M059J (cell line): Measurements from ENCODE around the gene VEZT. TPM values are rescaled to one million over a fixed set of nuclear protein-coding genes. Genes with fewer than 3 reads are reported as not detected.
"Not testable (repeated sequence)": the region's sequence is repeated elsewhere in the genome, so short reads cannot be mapped to it uniquely, and the experiment has no call there.

ENCODE experiments used
- DNase-seq: peaks from one replicate; pipeline ENCODE4 v3.0.0-alpha.2; 2012; ENCODE audit warnings: low read depth
- total RNA-seq: library from RNA; depleted of rRNA; stranded (reverse); fragments of >200 nt; shearing (Covaris generic); gene quantifications from 2 replicates; pipeline ENCODE4 v1.2.3, GENCODE V29; 2014

VEZT gene
- total RNA-seq, 1 experiment from 2014 or later = 52.6 TPM

DNA sequence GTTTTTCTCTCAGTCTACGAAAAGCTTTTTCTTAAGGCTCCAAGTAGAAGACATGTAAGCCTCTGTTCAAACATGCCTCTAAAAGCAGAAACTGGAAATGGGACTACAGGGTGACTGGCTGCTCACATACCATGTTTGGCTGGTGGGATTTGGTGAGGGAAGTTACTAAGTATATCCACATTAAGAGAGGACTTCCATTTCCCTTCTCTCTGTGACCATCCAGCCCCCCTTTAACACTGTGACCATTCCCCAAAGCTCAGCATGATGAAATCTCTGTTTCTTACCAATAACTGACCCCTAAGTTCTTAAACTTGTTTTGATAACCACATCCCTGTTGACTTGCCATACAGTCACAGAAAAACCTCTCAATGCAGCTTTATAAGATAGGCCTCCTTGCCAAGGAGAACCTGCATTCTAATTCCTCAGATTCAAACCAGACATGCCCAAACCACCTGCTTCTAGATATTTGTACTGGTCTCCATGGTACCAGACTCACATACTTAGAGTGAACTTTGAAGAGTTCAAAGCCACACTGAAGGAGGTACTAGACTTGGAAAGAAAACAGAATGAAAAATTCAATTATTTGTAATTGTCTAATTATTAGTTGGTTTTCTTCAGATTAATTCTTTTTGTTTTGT, 102.2 kb downstream of the VEZT start:
- peak; percentile 54 for DNase-seq

DNA sequence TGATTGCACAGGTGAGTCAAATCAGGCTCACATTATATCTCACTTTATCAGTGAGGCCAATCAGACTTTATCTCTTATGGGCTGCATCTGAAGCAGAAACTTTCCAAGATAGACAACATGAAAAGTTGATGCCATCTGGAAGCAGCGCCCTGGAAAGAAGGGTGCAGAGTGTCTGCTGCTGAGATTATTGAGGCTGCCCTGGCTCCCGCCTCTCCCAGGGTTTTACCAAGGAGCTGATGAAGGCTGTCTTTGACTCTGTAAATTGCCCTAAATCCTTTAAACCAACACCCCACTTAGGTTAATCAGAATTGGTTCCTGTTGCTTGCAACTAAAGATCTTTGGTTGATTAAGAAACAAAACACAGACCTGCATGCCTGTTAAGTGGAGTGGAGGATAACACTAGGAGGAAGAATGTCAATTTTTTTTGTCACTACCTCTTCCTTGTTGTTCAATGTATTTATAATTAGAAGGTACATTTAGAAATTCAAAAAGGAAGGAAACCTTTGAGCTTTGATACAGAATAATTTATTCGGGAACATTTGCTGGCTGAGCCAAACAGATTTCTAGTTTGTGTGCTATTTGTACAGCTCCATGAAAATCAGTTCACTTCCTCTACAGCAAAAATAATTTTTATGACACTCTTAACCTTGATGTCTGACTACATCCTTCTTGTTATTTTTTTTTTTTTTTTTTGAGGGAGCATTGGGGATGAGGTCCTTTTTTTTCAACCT, 104.1 kb downstream of the VEZT start:
- no peak for DNase-seq

DNA sequence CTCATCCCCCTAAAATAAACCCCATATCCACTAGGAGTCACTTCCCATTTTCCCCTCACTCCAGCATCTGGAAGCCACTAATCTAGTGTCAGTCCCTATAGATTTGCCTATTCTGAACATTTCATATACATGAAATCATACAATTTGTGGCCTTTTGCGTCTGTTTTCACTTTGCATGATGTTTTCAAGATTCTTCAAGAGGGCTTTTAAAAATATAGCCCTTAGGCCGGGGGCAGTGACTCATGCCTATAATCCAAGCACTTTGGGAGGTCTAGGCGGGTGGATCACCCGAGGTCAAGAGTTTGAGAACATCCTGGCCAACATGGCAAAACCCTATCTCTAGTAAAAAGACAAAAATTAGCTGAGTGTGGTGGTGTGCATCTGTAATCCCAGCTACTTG, 104.7 kb downstream of the VEZT start:
- DNase-seq = peak; percentile 70

DNA sequence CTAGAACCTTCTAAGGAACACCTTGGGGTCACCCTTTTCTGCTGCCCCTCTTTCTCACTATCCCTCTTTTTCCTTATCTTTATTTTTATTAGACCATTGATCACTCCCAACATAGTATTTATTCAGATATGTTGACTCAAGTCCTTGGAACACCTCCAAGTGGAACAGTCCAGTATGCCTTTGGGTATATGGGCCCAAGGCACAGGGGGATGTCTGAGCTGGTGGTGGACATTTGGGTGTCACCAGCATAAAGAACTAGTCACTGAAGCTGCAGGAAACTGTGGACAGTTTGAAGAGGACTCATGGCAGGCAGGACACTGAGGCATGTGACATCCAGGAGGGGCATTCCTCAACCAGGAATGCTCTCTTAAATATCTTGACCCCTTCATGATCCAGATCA, 105.6 kb downstream of the VEZT start:
- DNase-seq = peak; percentile 31

DNA sequence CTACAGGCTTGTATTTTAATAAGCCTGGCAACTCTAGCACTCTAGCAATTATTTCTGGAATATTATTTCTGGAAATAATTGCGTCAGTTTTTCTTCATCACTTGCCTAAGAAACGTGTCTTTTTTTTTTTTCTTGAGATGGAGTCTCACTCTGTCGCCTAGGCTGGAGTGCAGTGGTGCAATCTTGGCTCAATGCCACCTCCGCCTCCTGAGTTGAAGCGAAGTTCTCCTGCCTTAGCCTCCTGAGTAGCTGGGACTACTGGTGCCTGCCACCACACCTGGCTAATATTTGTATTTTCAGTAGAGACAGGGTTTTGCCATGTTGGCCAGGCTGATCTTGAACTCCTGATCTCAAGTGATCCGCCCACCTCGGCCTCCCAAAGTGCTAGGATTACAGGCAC, 106.6 kb downstream of the VEZT start:
- not testable (repeated sequence) for DNase-seq

DNA sequence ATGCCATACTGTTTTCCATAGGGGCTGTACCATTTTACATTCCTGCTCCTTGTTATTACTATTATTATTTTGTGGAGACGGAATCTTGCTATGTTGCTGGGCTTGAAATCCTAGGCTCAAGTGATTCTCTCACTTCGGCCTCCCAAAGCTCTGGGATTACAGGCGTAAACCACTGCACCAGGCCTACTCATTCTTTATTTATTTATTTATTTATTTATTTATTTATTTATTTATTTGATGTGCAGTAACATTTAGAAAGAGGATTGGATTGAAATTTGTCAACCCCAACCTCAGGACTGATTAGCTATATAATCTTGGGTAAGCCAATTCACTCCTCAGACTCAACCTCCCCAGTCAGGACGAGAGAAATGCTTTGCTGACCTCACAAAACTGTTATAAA, 107.9 kb downstream of the VEZT start:
- no peak for DNase-seq

DNA sequence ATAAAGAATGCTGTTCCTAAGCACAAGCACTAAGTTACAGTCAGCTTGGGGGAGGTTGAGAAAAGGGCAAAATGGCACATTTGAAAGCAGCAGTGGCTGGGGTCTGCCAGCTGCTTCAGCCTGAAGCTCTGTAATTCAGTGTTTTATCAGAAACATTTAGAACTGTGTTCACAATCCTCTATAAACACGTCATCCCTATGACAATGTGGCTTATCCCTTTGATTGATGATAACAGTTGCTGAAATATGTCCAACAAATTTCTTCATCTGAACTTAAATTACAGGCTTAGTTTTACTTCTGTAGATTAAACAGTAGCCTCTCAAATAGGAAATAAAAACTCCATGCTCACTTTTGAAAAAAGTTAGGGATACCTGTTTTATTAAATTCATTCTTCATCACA, 108.8 kb downstream of the VEZT start:
- peak; percentile 58 for DNase-seq

DNA sequence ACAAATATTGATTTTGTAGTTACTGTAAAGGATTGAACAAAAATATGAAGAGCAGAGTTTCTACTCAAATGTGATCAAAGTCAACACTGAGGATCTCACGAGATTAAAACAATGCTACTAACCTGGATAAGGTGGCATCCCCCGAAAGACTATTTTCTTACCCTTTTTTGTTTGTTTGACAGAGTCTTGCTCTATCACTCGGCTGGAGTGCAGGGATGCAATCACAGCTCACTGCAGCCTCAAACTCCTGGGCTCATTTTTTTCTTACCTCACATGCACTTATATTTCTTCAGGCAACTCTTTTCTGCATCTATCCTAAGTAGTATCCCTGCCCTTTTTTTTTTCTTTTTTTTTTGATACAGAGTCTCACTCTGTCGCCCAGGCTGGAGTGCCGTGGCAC, 109.2 kb downstream of the VEZT start:
- DNase-seq = no peak

DNA sequence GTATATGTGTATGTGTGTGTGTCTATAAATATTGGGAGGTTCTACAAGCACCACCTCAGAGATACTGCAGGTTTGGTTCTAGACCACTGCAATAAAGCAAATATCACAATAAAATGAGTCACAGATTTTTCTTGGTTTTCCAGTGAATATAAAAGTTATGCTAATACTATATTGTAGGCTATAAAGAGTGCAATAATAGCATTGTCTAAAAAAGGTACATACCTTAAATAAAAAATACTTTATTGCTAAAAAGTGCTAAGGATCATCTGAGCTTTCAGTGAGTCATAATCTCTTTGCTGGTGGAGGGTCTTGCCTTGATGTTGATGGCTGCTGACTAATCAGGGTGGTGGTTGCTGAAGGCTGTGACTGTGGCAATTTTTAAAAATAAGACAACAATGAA, 111.1 kb downstream of the VEZT start:
- DNase-seq = peak; percentile 46

DNA sequence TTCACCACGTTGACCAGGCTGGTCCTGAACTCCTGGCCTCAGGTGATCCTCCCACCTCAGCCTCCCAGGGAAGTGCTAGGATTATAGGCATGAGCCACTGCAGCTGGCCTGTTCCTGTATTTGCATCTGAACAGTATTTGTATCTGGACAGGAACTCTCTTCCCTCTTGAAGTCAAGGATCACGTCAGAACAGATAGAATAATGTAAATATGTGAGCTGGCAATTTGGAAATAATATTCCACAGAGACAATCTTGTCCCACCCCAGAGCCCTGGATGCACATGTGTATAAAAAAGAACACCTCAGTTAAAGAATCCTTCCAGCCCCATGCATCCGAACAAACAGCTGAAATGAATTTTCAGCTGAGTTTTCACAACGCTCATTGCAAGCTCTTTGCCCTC, 118.3 kb downstream of the VEZT start:
- DNase-seq = no peak

DNA sequence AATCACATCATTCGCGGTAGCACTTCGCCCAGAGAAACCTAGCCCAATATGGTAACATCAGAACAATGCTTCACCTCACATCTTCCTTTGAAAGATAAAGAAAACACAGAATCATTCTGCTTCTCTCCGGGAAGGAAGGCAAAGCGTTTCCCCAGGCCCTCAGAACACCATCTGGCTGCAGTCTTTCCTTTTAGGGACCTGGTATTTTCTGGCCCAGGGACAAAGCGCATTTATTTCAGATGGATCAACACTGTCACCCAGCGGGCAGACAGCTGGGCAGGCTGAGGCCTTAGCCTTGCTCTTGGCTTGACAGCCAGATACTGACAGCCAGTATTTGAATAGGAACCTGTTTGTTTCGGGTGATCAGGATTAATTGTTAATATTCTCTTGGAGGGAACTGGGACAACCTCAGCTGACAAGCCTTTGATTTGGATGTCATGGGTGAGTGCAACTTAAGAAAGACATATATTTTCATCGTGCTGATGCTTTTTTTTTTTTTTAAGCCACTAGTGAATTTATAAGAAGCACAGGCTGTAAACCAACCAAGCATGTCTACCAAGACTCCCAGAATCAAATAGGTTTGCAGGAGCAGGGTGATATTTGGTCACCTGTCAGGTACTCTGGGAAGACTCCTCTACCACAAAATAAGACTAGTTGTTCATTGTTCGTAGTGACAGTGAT, 118.9 kb downstream of the VEZT start:
- peak; percentile 74 for DNase-seq

DNA sequence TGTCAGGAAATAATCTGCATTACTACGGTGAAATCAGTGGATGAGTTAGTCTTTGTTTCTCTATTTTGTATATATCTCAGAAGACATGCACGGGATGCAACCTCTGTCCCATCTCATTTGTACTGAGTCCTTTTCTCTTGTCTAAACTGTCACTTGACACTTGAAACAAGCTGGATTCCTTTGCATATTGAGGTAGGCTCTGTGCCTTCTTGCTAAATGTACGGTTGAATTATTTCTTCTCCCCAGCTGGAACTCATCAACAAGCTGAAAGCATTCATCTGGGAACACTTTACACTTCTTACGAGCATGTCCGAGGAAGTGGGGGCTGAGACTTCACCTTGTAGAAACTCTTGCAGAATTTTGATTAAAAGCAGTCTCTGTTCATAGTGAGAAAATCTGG, 119.5 kb downstream of the VEZT start:
- no peak for DNase-seq

DNA sequence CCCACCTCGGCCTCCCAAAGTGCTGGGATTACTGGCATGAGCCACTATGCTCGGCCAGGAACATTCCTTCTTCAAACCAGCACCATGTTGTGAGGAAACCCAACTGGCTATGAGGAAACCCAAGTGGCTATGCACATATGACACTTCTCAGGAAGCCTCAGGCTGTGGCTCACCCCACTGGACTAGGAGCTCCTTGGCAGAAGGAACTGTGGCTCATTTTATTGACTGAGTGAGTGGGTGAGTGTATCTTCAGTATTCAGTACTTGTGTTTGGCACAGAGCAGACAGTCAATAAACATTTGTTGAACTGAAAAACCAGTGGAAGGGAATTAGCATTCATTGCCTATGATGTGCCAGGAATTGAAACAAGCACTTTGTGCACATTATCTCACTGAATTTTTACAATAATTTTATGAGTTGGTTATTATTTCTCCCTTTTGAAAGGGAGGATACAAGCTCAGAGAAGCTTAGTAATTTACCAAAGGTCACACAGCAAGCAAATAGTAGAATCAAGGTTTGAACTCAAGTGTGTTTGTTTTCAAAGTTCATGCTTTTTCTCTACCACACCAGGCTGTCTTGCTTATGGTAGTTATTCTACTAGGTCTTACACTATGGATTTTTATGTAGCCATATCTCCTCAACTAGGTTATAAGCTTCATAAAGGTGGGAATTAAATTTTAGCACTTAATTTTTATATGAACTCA, 121.6 kb downstream of the VEZT start:
- peak; percentile 54 for DNase-seq

DNA sequence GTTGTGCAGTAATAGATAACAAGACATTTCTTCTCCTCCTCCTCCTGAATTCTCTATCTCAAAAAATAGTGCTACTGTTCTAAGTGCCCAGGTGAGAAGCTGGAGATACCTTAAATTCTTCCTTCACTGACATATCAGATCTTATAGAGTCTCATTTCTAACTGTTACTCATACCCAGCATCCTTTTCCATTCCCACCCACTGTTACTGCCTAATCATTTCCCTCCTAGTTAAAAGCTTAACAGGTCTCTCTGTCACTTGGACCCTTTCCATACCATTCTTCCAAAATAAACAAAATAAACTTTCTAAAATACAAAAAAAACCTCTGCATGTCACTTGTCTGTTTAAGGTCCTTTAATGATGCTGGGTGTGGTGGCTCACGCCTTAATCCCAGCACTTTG, 124.4 kb downstream of the VEZT start:
- DNase-seq = no peak

DNA sequence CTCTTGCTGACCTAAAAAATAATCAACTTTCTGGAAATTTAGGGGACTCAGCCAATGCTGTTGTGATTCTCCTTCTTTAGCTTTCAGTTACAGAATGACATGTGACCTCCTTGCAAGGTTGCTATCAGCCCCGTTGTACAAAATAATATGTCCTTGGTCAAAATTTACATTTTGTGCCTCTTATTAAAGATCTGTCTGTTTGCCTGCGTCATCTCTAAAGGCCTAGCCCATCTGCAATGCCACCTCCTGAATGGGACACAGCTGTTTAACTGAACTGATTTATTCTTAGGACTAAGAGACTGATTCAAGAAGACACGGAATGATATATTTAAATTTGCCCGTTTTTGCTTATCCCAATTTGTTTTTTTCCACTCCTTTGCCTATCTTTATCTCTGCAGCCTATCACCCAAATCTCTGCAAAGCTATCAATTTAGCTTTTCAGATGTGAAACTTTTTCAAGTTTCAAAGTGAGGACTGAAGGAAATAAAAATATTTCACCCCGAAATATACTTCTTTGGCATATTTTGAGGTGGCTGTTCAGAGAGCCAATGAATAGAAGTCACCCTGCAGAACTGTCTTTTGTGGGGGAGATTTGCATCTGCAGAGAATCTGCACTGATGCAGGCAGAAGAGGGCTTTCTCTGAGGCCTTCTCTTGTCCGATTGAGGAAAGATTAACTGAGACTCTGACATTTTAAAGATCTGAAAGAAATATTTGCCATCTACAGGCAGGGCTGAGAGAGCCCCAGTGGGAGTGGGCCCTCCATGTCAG, 126.0 kb downstream of the VEZT start:
- no peak for DNase-seq

DNA sequence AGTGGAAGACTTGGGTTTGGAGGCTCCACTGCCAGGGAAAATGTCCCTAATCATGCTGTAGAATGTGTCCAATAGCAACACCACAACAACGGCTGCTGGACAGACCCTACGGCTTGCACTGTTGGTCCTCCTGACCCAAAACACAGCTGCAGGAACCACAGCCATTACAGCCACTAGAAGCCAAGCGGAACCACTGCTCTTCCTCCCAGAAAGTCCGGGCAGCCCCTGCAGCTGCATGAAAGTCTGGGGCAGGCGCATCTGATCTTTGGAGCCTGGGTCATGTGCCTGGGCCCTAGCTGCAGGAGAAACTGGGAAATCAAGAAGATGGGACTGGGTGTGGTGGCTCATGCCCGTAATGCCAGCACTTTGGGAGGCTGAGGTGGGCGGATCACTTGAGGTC, 131.7 kb downstream of the VEZT start:
- no peak for DNase-seq

DNA sequence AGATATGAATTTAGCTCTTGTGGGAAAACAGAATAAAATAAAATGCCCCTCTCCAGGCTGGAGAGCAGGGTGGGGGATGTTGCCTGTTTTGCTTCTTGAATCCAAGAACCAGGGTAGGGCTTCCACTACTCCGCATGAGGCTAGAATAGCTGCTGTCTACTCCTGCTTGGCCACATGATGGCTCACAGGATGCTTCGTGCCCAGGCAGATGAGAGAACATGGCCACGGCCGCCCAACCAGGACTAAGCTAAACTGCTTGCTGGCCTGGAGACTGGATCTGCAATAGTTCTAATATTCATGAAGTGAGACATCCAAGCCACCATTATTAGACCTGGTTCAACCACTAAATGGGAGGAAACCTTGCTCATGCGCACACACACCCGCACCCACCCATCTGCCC, 134.1 kb downstream of the VEZT start:
- DNase-seq = no peak
